SU-DHL-6 (cell line): ENCODE measurements around the gene SLC9A9.

Experiments
- EZH2phosphoT487 ChIP-seq: fragments of 200-600 bp; sonication (generic), shearing (Covaris generic); conservative IDR thresholded peaks from 2 replicates; pipeline ENCODE4 v1.6.1; 2018; ENCODE audit warnings: mild to moderate bottlenecking, antibody characterized with exemption, low read length, moderate library complexity, mixed read lengths
- TF ChIP-seq, protein P1 (sequence below): fragments of 200-600 bp; sonication (generic); IDR thresholded peaks from one replicate; pipeline ENCODE4 v1.5.1; 2017; ENCODE audit warnings: antibody characterized with exemption, mild to moderate bottlenecking, low read length, moderate library complexity; ENCODE audit not compliant: insufficient read depth, poor library complexity, severe bottlenecking

DNA sequence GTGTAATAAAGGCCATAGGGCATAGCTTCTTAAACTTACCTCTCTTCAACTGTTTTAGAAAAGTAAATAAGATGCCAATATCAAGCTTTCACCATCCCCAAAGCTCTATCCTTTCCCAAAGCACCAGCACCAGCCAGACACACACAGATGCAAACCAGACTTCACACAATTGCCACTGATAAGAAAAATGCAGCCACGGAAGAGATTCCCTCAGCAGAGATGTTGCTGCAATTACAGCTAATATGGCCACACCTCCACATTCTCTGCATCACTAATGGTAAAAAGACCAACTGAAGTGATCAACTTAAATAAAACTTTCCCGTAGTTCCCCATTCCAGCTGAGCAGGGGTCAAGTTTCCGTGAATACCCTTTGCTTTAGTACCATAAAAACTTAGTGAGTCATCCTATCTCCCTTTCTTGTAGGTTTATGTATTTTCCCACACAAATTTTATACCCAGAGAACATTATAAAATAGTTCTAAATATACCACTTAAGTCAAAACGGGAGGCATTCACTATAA, 64.4 kb downstream of the SLC9A9 start:
- TF ChIP-seq, protein P1, sequence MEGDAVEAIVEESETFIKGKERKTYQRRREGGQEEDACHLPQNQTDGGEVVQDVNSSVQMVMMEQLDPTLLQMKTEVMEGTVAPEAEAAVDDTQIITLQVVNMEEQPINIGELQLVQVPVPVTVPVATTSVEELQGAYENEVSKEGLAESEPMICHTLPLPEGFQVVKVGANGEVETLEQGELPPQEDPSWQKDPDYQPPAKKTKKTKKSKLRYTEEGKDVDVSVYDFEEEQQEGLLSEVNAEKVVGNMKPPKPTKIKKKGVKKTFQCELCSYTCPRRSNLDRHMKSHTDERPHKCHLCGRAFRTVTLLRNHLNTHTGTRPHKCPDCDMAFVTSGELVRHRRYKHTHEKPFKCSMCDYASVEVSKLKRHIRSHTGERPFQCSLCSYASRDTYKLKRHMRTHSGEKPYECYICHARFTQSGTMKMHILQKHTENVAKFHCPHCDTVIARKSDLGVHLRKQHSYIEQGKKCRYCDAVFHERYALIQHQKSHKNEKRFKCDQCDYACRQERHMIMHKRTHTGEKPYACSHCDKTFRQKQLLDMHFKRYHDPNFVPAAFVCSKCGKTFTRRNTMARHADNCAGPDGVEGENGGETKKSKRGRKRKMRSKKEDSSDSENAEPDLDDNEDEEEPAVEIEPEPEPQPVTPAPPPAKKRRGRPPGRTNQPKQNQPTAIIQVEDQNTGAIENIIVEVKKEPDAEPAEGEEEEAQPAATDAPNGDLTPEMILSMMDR: no peak
- TF ChIP-seq EZH2phosphoT487: no peak
